Measurements from ENCODE around the gene KRTAP25-1.

DNA sequence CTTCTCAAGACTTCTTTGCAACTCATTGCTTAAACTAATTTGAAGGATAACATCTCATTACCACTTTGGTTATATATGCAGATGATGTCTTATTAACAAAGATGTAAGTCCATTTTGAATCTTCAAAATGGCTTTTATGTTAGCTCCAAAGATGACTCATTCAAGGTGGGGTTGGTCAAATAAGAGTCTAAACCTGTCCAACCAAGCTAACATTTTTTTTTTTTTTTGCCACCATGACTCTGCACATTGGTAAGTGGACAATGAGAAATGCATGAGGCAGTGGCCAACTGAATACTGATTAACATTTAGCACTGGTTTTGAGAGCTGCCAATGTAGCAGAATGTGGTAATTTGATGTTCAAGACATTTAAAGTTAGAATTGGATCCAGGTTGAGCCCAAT, 48.5 kb upstream of the KRTAP25-1 start:
- no peak for TF ChIP-seq TAF1 (IDR thresholded peaks at IDR 0.05; ENCODE audit: low read depth, low read length)
- no peak for TF ChIP-seq POLR2AphosphoS5 (IDR thresholded peaks at IDR 0.05; ENCODE audit: low read depth, low read length)
